ENCODE results near the gene MPHOSPH9.

GRCh38 chr12:123278101-123278627 is 45.2 kb upstream of the MPHOSPH9 start:
- TF ChIP-seq POLR2A (IDR thresholded peaks at IDR 0.05): no peak
- TF ChIP-seq, protein P1, sequence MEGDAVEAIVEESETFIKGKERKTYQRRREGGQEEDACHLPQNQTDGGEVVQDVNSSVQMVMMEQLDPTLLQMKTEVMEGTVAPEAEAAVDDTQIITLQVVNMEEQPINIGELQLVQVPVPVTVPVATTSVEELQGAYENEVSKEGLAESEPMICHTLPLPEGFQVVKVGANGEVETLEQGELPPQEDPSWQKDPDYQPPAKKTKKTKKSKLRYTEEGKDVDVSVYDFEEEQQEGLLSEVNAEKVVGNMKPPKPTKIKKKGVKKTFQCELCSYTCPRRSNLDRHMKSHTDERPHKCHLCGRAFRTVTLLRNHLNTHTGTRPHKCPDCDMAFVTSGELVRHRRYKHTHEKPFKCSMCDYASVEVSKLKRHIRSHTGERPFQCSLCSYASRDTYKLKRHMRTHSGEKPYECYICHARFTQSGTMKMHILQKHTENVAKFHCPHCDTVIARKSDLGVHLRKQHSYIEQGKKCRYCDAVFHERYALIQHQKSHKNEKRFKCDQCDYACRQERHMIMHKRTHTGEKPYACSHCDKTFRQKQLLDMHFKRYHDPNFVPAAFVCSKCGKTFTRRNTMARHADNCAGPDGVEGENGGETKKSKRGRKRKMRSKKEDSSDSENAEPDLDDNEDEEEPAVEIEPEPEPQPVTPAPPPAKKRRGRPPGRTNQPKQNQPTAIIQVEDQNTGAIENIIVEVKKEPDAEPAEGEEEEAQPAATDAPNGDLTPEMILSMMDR (IDR thresholded peaks at IDR 0.05): no peak

All from heart left ventricle (tissue), 13 donors.